Ascending aorta (tissue), 2 donors: ENCODE measurements around the gene USP31. TPM values are rescaled to one million over a fixed set of nuclear protein-coding genes. Genes with fewer than 3 reads are reported as not detected.

ENCODE experiments used
- DNase-seq, 2 donors: peaks; one replicate each; pipeline ENCODE4 v3.0.0-alpha.2; 2019; ENCODE audit warnings: low spot score in 2 of 2
- H3K27ac ChIP-seq, 2 donors: fragments of 200-600 bp; sonication (generic); one replicate each; pipeline ENCODE4 v1.5.1; 2016 to 2017; ENCODE audit warnings: mild to moderate bottlenecking in 1 of 2
- H3K27me3 ChIP-seq: fragments of 200-600 bp; sonication (generic); one replicate; pipeline ENCODE4 v1.5.1; 2017
- H3K36me3 ChIP-seq, 2 donors: fragments of 200-600 bp; sonication (generic); one replicate each; pipeline ENCODE4 v1.5.1; 2016
- H3K4me1 ChIP-seq, 2 donors: fragments of 200-600 bp; sonication (generic); one replicate each; pipeline ENCODE4 v1.5.1; 2016 to 2017; ENCODE audit warnings: mild to moderate bottlenecking in 1 of 2
- H3K4me3 ChIP-seq, 2 donors: fragments of 200-600 bp; sonication (generic); one replicate each; pipeline ENCODE4 v1.5.1; 2016 to 2017; ENCODE audit warnings: mild to moderate bottlenecking in 1 of 2
- H3K9me3 ChIP-seq, 2 donors: fragments of 200-600 bp; sonication (generic); one replicate each; pipeline ENCODE4 v1.5.1; 2016
- intact Hi-C: fragments of 100-400 bp; cut with DNase I; formaldehyde crosslinking; loops from one replicate; pipeline ENCODE4 v1.15.1; 2023
- total RNA-seq: library from RNA; depleted of rRNA; stranded (reverse); fragments of >200 nt; gene quantifications from one replicate; pipeline ENCODE4 v1.1.0, GENCODE V29; 2016
- TF ChIP-seq, protein P1 (sequence below), 3 experiments: fragments of 200-600 bp in 2 of 3; fragments of 450-650 bp in 1 of 3; sonication (generic) in 2 of 3; IDR thresholded peaks; one replicate each; pipeline ENCODE4 v1.5.1; 2016 to 2019; ENCODE audit warnings: antibody characterized with exemption in 3 of 3, mild to moderate bottlenecking in 1 of 3, moderate library complexity in 1 of 3

Gene USP31
- total RNA-seq, 1 donor from 2014 or later, result 6.2 TPM

DNA sequence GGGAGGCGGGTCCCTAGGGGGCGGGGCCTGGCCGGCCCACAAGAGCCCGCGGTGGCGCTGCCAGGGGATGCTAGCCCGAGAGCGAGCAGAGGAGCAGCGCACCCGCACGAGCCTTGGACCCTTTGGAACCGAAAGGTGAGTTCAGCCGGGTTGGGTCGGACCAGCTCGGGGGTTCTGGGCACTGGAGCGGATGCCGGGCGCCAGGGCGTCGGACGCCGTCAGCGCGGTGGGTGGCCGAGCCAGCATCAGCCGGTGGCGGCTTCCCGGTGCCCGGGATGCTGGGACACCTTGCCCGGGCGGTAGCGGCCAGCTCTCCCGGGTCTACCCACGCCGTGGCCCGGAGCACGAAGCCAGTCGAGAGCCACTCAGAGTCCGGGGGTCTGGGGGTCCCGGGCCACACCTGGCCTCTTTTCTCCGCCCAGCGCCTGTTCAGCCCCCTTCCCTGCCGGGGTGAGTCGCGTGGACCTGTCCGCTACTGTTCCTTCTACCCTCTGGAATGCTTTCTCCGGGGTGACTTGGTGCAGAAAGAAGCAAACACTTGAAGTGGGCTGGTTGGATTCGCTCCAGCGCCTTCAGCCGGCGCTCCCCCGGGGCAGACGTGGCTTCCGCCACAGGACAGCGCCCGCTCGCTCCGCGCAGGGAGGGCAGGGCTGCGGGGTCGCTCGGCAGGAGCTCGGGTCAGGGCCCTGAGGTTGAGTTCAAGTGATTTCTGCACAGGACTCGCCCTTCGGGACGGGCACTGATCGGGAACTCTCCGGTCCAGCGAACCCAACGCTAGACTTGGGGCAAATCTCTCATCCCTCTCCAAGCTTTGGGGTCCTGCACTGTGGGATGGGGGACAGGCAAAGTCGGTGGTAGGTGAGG lies 33.7 kb upstream of the USP31 start, which contains the start of gene SCNN1G:
TSS of gene SCNN1G (plus strand) at position 67 of the 864 bp plus-strand sequence. CDS start 3,527 bp downstream, outside the sequence.
- peaks cover 8 to 12% of the 10 kb centered on the region in 2 donors for H3K4me1 ChIP-seq
- H3K9me3 ChIP-seq, result no peaks in the 10 kb centered on the region
- TF ChIP-seq, protein P1, sequence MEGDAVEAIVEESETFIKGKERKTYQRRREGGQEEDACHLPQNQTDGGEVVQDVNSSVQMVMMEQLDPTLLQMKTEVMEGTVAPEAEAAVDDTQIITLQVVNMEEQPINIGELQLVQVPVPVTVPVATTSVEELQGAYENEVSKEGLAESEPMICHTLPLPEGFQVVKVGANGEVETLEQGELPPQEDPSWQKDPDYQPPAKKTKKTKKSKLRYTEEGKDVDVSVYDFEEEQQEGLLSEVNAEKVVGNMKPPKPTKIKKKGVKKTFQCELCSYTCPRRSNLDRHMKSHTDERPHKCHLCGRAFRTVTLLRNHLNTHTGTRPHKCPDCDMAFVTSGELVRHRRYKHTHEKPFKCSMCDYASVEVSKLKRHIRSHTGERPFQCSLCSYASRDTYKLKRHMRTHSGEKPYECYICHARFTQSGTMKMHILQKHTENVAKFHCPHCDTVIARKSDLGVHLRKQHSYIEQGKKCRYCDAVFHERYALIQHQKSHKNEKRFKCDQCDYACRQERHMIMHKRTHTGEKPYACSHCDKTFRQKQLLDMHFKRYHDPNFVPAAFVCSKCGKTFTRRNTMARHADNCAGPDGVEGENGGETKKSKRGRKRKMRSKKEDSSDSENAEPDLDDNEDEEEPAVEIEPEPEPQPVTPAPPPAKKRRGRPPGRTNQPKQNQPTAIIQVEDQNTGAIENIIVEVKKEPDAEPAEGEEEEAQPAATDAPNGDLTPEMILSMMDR (IDR thresholded peaks at IDR 0.05), result peak in 1 of 3 experiments; percentile 6
- H3K27me3 ChIP-seq, result peaks cover 9% of the 10 kb centered on the region
- no peak for DNase-seq
- peak within 1 kb of the TSS; percentile 48 to 67 for H3K4me3 ChIP-seq
- no peak within 1 kb of the TSS for H3K27ac ChIP-seq
- H3K36me3 ChIP-seq, result no peaks in the 10 kb centered on the region
- intact Hi-C loops, result loop anchor here (1.0 to 5.0 kb wide), 2 partner anchors 64 to 251 kb away; no protein-coding TSS in a partner anchor

DNA sequence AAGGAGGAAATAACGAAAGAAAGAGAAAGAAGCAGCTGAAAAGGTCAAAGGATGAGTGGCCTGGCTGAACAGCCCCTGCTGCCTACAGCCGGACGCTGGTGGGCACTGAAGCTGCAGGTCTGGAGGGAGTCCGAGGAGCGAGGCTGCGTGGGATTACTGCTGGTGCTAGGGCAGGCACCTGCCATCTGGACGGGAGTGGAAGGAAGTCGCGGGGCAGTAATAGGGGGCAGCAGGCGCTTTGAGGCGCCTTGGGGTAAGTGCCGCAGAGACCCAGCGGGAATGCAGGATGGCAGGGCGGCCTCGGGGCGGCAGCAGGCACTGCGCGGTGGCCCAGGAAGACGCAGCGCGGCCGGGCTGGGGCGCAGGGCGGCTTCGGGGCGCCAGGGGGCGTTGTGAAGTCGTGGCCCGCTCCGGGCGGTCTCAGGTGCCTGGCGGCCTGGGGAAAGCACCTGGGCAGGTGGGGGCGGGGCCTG lies 33.0 kb upstream of the USP31 start:
- H3K4me3 ChIP-seq, result peak overlapping the region; percentile 48 to 67
- DNase-seq, result peak; percentile 8 to 70
- H3K27ac ChIP-seq, result no peak overlapping the region
- intact Hi-C loops, result loop anchor here (1.0 to 5.0 kb wide), 2 partner anchors 65 to 252 kb away; no protein-coding TSS in a partner anchor
- H3K27me3 ChIP-seq, result peaks cover 9% of the 10 kb centered on the region
- H3K36me3 ChIP-seq, result no peaks in the 10 kb centered on the region
- no peaks in the 10 kb centered on the region for H3K9me3 ChIP-seq
- TF ChIP-seq, protein P1 (IDR thresholded peaks at IDR 0.05), result peak; percentile 69 to 94 (median 93)
- peaks cover 8 to 12% of the 10 kb centered on the region in 2 donors for H3K4me1 ChIP-seq

DNA sequence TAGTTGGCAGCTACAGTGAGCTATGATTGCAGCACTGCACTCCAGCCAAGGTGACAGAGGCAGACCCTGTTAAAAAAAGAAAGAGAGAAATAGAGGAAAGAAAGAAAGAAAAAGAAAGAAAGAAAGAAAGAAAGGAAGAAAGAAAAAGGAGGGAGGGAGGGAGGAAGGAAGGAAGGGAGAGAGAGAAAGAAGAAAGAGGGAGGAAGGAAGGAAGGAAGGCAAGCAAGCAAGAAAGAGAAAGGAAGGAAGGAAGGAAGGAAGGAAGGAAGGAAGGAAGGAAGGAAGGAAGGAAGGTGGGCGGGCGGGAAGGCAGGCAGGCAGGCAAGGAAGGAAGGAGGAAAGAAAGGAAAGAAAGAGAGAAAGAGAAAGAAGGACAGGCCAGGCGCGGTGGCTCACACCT lies 32.3 kb upstream of the USP31 start:
- DNase-seq, result no peak
- Histone ChIP-seq H3K4me1 (peaks cover 8 to 12% of the 10 kb centered on the region in 2 donors), H3K4me3 (no peak overlapping the region), H3K9me3 (no peaks in the 10 kb centered on the region), H3K36me3 (no peaks in the 10 kb centered on the region), H3K27me3 (peaks cover 9% of the 10 kb centered on the region), H3K27ac (no peak overlapping the region)
- intact Hi-C loops, result loop anchor here (5.0 kb wide), 1 partner anchor 66 kb away; no protein-coding TSS in a partner anchor
- TF ChIP-seq, protein P1 (IDR thresholded peaks at IDR 0.05), result no peak

DNA sequence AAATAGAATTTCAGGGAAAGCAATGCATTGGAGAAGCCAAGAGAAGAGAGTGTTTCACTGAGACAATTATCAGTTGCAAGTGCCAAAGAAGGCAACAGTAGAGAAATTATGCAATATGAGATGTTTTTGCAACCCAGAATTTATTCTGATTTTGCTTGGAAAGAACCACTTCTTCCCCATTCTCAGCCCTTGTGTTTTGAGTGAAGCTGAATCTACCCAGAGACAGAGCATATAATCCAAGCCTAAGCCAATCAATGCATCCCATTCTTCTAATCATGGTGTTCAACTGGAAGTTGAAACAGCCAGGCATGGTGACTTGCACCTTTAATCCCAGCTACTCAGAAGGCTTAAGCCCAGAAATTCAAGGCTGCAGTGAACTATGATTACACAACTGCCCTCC lies 26.4 kb upstream of the USP31 start:
- H3K36me3 ChIP-seq, result no peaks in the 10 kb centered on the region
- no peaks in the 10 kb centered on the region for H3K9me3 ChIP-seq
- no peaks in the 10 kb centered on the region for H3K27me3 ChIP-seq
- intact Hi-C loops, result no loop called here
- no peak overlapping the region for H3K4me3 ChIP-seq
- H3K4me1 ChIP-seq, result no peaks in the 10 kb centered on the region
- H3K27ac ChIP-seq, result no peak overlapping the region
- TF ChIP-seq, protein P1 (IDR thresholded peaks at IDR 0.05), result no peak
- DNase-seq, result no peak

DNA sequence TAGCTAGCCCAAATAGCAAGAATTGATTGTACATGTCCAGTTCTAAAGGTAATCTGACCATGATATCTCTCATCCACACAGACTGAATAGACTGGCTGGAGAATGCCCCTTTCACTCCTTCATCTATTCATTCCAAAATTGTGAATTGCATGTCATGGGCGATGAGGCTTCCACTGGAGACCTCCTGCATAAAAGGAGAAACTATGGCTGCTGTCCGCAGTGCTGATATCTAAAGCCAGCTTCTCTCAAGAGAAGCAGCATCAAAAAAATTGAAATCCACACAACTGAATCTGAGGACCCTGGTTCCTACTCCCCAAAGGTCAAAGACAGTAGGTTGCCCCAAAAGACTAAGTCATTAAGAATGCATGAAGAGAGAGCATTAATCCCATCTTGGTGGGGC lies 25.4 kb upstream of the USP31 start:
- intact Hi-C loops, result no loop called here
- TF ChIP-seq, protein P1 (IDR thresholded peaks at IDR 0.05), result no peak
- Histone ChIP-seq H3K4me3 (no peak overlapping the region), H3K9me3 (no peaks in the 10 kb centered on the region), H3K36me3 (no peaks in the 10 kb centered on the region), H3K27ac (no peak overlapping the region), H3K4me1 (no peaks in the 10 kb centered on the region), H3K27me3 (no peaks in the 10 kb centered on the region)
- no peak for DNase-seq
